H1 (cell line): Measurements from ENCODE around the gene DNAI2. TPM values are rescaled to one million over a fixed set of nuclear protein-coding genes. Genes with fewer than 3 reads are reported as not detected.

Experiments used
- CREB1 ChIP-seq: IDR thresholded peaks from 2 replicates; pipeline ENCODE4 v1.6.1; 2012; ENCODE audit warnings: inconsistent platforms
- EP300 ChIP-seq, 2 experiments: IDR thresholded peaks; 1 replicate in 1 of 2; 2 replicates in 1 of 2; pipeline ENCODE4 v1.6.1; 2011 to 2012; ENCODE audit warnings: low read depth in 2 of 2, low read length in 2 of 2, mild to moderate bottlenecking in 2 of 2, borderline replicate concordance in 1 of 2, inconsistent platforms in 1 of 2, moderate library complexity in 1 of 2
- HDAC2 ChIP-seq, 2 experiments: fragments of 300-600 bp in 1 of 2; sonication (generic) in 1 of 2; IDR thresholded peaks; 2 replicates each; pipeline ENCODE4 v1.6.1; 2011 to 2012; ENCODE audit warnings: low read depth in 2 of 2, low read length in 2 of 2, mild to moderate bottlenecking in 2 of 2, moderate library complexity in 2 of 2, borderline replicate concordance in 1 of 2, inconsistent platforms in 1 of 2
- MAX ChIP-seq: IDR thresholded peaks from 2 replicates; pipeline ENCODE4 v1.6.1; 2012; ENCODE audit warnings: inconsistent platforms
- POLR2A ChIP-seq, 2 experiments: IDR thresholded peaks; 1 replicate in 1 of 2; 2 replicates in 1 of 2; pipeline ENCODE4 v1.6.1; 2011; ENCODE audit warnings: low read depth in 2 of 2, low read length in 2 of 2, mild to moderate bottlenecking in 2 of 2; ENCODE audit errors: control extremely low read depth in 1 of 2
- POLR2AphosphoS5 ChIP-seq: IDR thresholded peaks from 2 replicates; pipeline ENCODE4 v1.6.1; 2011; ENCODE audit warnings: low read depth, low read length
- POU5F1 ChIP-seq: IDR thresholded peaks from 2 replicates; pipeline ENCODE4 v1.6.1; 2011; ENCODE audit warnings: low read depth, mild to moderate bottlenecking, low read length, moderate library complexity
- RAD21 ChIP-seq, 2 experiments: IDR thresholded peaks in 1 of 2; conservative IDR thresholded peaks in 1 of 2; 2 replicates each; pipeline ENCODE4 v1.6.1; 2011; ENCODE audit warnings: low read depth in 2 of 2, low read length in 2 of 2, improper control_type of control experiment in 1 of 2, inconsistent platforms in 1 of 2, mild to moderate bottlenecking in 1 of 2, moderate library complexity in 1 of 2
- SP1 ChIP-seq: IDR thresholded peaks from 2 replicates; pipeline ENCODE4 v1.6.1; 2011; ENCODE audit warnings: low read depth, low read length
- SRF ChIP-seq: IDR thresholded peaks from 2 replicates; pipeline ENCODE4 v1.6.1; 2011; ENCODE audit warnings: mild to moderate bottlenecking, low read depth, low read length, moderate library complexity
- TBP ChIP-seq: IDR thresholded peaks from 2 replicates; pipeline ENCODE4 v1.6.1; 2011; ENCODE audit warnings: low read depth, low read length, improper control_type of control experiment
- polyA plus RNA-seq, 7 experiments: library from polyadenylated mRNA; depleted of rRNA in 3 of 7; stranded (reverse) in 5 of 7; unstranded in 2 of 7; fragments of >200 nt in 5 of 7; fragments of 200-250 nt in 2 of 7; gene quantifications; 1 replicate in 5 of 7; 2 replicates in 1 of 7; 4 replicates in 1 of 7; pipeline versions ENCODE4 v1.2.1 to v1.2.3, GENCODE V29; 2011 to 2013; ENCODE audit warnings: missing spikeins in 2 of 7, mixed read lengths in 2 of 7
- total RNA-seq: library from RNA; stranded (reverse); fragmentation: NEBNext Ultra II Directional; extraction: Animal tissue kit (Norgen Biotek cat#: 25700); gene quantifications from 2 replicates; pipeline ENCODE4 v1.2.1, GENCODE V29; 2021

Gene DNAI2
- total and polyA plus RNA-seq, 2 of the 8 experiments (the other 6 are each of a cell fraction or from before 2014, with no cell fraction given) = 0.08 to 0.15 TPM

GRCh38 chr17:74361230-74362068 is 87.4 kb downstream of the DNAI2 start, which contains the start of gene BTBD17 (continued):
- TF ChIP-seq HDAC2 (IDR thresholded peaks at IDR 0.05; ENCODE audit: borderline replicate concordance in 1 of 2, low read depth in 2 of 2, low read length in 2 of 2) (0 out of 4 replicates have a peak, but pooled peaks of 1 of the 2 experiments have one; percentile 66), POU5F1 (no peak), POLR2A (IDR thresholded peaks at IDR 0.05; ENCODE audit: control extremely low read depth in 1 of 2, low read depth in 2 of 2, low read length in 2 of 2) (peak in 1 of 2 experiments; percentile 40; a peak in 1 of 3 replicates), MAX (peak; percentile 82), RAD21 (IDR thresholded peaks at IDR 0.05 in 1 of 2, conservative IDR thresholded peaks at IDR 0.05 in 1 of 2; ENCODE audit: low read depth in 2 of 2, low read length in 2 of 2) (peak; percentile 62 to 73), EP300 (IDR thresholded peaks at IDR 0.05; ENCODE audit: borderline replicate concordance in 1 of 2, low read depth in 2 of 2, low read length in 2 of 2) (no peak), SP1 (peak; percentile 71; the same call in 1 of the 2 replicates), TBP (peak; percentile 54; the same call in 1 of the 2 replicates), CREB1 (no peak; the same call in 1 of the 2 replicates), POLR2AphosphoS5 (0 out of 2 replicates have a peak, but pooled peaks have one; percentile 7), SRF (0 out of 2 replicates have a peak, but pooled peaks have one; percentile 9)
